ENCODE measurements around the gene ATP10D. TPM values are rescaled to one million over a fixed set of nuclear protein-coding genes. Genes with fewer than 3 reads are reported as not detected.

Gene ATP10D
- total RNA-seq, 2 experiments from 2014 or later = 11.7 to 20.2 TPM

DNA sequence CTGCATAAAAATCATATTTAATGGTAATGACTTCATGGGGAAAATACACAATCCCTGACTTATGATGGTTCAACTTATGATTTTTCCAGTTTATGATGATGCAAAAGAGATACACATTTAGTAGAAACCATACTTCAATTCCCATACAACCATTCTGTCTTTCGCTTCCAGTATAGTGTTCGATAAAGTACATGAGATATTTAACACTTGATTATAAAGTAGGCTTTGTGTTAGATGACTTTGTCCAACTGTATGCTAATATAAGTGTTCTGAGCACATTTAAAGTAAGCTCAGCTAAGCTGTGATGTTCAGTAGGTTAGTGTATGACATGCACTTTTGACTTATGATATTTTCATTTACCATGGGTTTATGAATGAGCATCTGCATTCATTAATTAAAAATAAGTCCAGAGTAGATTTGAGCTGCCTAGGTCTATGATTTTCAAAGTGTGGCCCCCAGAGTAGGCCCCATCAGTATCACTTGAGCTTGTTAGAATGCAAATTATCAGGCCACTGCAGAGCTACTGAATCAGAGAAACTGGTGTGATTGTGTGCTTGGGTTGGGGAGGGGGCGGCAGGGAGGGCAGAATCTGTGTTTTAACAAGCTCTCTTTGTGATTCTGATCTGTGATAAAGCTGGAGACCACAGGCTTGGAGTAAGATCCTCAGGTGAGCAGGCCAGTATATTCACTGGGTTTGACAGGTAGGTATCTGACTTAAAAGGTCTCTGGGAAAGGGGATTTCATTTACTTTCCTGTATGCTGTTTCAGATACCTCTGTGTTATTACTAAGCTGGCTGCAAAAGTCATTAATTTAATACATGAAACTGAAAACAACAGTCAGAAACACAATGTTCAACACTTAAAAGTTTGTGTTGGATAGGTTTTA, 8.4 kb downstream of the ATP10D start:
- H3K9me3 ChIP-seq (ENCODE audit: low read length) = peaks cover 7% of the 10 kb centered on the region; the same call in 1 of the 2 replicates
- H2AFZ ChIP-seq (ENCODE audit: low read length) = no peak overlapping the region
- no peaks in the 10 kb centered on the region; the same call in 1 of the 2 replicates for H3K36me3 ChIP-seq (ENCODE audit: insufficient read depth, low read length)
- H3K27ac ChIP-seq (ENCODE audit: low read depth, low read length, poor library complexity, severe bottlenecking) = no peak overlapping the region
- H3K79me2 ChIP-seq (ENCODE audit: insufficient read depth, low read depth, low read length) = no peaks in the 10 kb centered on the region
- POLR2A ChIA-PET = interaction anchor here (0.5 to 4.3 kb wide), 10 partner anchors 10 to 552 kb away, joined by 3 to 40 read pairs (median 3); partner anchors contain the start of genes ATP10D and COMMD8
- intact Hi-C loops (cut with micrococcal nuclease; ENCODE audit: unreplicated experiment) = no loop called here
- CTCF ChIA-PET (ENCODE audit: unreplicated experiment) = interaction anchor here (0.6 kb wide), 1 partner anchor 79 kb away, joined by 3 read pairs; no protein-coding TSS in a partner anchor
- H3K4me3 ChIP-seq (ENCODE audit: low read depth, low read length, poor library complexity, severe bottlenecking) = no peak overlapping the region
- no peaks in the 10 kb centered on the region for H4K20me1 ChIP-seq (ENCODE audit: insufficient read depth, low read length)
- no peaks in the 10 kb centered on the region for H3K9me2 ChIP-seq (ENCODE audit: insufficient read depth, low read length)
- TF ChIP-seq EZH2phosphoT487 (IDR thresholded peaks at IDR 0.05; ENCODE audit: borderline replicate concordance, low read depth, low read length) = no peak
- TF ChIP-seq, protein P1, sequence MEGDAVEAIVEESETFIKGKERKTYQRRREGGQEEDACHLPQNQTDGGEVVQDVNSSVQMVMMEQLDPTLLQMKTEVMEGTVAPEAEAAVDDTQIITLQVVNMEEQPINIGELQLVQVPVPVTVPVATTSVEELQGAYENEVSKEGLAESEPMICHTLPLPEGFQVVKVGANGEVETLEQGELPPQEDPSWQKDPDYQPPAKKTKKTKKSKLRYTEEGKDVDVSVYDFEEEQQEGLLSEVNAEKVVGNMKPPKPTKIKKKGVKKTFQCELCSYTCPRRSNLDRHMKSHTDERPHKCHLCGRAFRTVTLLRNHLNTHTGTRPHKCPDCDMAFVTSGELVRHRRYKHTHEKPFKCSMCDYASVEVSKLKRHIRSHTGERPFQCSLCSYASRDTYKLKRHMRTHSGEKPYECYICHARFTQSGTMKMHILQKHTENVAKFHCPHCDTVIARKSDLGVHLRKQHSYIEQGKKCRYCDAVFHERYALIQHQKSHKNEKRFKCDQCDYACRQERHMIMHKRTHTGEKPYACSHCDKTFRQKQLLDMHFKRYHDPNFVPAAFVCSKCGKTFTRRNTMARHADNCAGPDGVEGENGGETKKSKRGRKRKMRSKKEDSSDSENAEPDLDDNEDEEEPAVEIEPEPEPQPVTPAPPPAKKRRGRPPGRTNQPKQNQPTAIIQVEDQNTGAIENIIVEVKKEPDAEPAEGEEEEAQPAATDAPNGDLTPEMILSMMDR (conservative IDR thresholded peaks at IDR 0.05; ENCODE audit: low read length) = no peak
- H3K4me1 ChIP-seq (ENCODE audit: insufficient read depth, low read length, poor library complexity, severe bottlenecking) = peaks cover 8% of the 10 kb centered on the region
- BruUV-seq (replicated peaks) = no TSS peak
- H3K4me2 ChIP-seq (ENCODE audit: low read length) = peak overlapping the region; percentile 9; the same call in 1 of the 2 replicates
- no peak for DNase-seq (ENCODE audit: low spot score)

DNA sequence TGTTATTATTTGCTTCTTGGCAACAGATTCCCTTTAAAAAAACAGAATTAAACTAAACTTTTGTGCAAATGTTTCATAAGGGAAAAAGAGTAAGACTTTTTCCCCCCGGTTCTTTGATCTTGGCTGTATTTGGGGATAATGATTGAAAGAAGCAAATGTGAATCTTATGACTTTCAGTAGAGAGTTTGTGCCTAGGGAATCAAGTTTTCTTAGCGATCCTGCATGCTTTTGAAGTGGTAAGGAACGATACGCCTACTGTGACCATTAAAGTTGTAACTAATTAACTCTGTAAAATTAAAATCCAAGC, 9.0 kb downstream of the ATP10D start:
- ChIA-PET POLR2A (interaction anchor here (0.5 to 4.3 kb wide), 5 partner anchors 10 to 387 kb away, joined by 3 to 40 read pairs (median 4); partner anchors contain the start of gene ATP10D), CTCF (ENCODE audit: unreplicated experiment) (no interaction called here)
- Histone ChIP-seq H3K4me2 (ENCODE audit: low read length) (no peak overlapping the region), H3K79me2 (ENCODE audit: insufficient read depth, low read depth, low read length) (no peaks in the 10 kb centered on the region), H3K36me3 (ENCODE audit: insufficient read depth, low read length) (no peaks in the 10 kb centered on the region), H3K4me1 (ENCODE audit: insufficient read depth, low read length, poor library complexity, severe bottlenecking) (peaks cover 12% of the 10 kb centered on the region), H3K9me3 (ENCODE audit: low read length) (peaks cover 2% of the 10 kb centered on the region; the same call in 1 of the 2 replicates), H2AFZ (ENCODE audit: low read length) (no peak overlapping the region), H3K27ac (ENCODE audit: low read depth, low read length, poor library complexity, severe bottlenecking) (no peak overlapping the region), H3K4me3 (ENCODE audit: low read depth, low read length, poor library complexity, severe bottlenecking) (no peak overlapping the region), H4K20me1 (ENCODE audit: insufficient read depth, low read length) (no peaks in the 10 kb centered on the region), H3K9me2 (ENCODE audit: insufficient read depth, low read length) (no peaks in the 10 kb centered on the region)
- TF ChIP-seq EZH2phosphoT487 (IDR thresholded peaks at IDR 0.05; ENCODE audit: borderline replicate concordance, low read depth, low read length) = no peak
- TF ChIP-seq, protein P1 (conservative IDR thresholded peaks at IDR 0.05; ENCODE audit: low read length) = no peak
- BruUV-seq (replicated peaks) = no TSS peak
- intact Hi-C loops (cut with micrococcal nuclease; ENCODE audit: unreplicated experiment) = no loop called here
- no peak for DNase-seq (ENCODE audit: low spot score)

DNA sequence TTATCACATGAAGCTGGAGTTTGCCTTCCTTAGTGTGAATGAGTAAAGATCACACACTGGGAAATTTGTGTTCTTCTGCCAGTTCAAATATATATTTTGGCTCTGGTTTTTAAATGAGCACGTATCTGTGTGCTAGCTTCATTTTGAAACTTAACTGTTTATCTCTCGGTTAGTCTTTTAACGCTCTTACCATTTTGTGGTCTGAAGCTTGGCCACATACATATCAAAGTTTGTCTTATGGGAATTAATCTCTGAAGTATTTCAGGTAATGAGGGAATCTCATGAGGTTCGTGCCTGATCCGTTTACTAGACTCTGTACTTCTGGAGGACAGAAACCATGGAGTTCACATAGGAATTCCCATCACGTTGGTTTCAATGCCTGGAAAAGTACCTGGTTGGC, 13.8 kb downstream of the ATP10D start:
- POLR2A ChIA-PET = interaction anchor here (1.1 to 6.6 kb wide), 5 partner anchors 9 to 36 kb away, joined by 3 to 66 read pairs (median 6); partner anchors contain the start of genes ATP10D and COMMD8

More for the DNA sequence above, 13.8 kb downstream of the ATP10D start:
- Histone ChIP-seq H3K36me3 (ENCODE audit: insufficient read depth, low read length) (no peaks in the 10 kb centered on the region), H3K9me3 (ENCODE audit: low read length) (no peaks in the 10 kb centered on the region), H3K4me3 (ENCODE audit: low read depth, low read length, poor library complexity, severe bottlenecking) (no peak overlapping the region), H4K20me1 (ENCODE audit: insufficient read depth, low read length) (no peaks in the 10 kb centered on the region), H2AFZ (ENCODE audit: low read length) (no peak overlapping the region), H3K27ac (ENCODE audit: low read depth, low read length, poor library complexity, severe bottlenecking) (no peak overlapping the region), H3K4me2 (ENCODE audit: low read length) (peak overlapping the region; percentile 48), H3K79me2 (ENCODE audit: insufficient read depth, low read depth, low read length) (no peaks in the 10 kb centered on the region), H3K9me2 (ENCODE audit: insufficient read depth, low read length) (no peaks in the 10 kb centered on the region), H3K4me1 (ENCODE audit: insufficient read depth, low read length, poor library complexity, severe bottlenecking) (peaks cover 22% of the 10 kb centered on the region)
- DNase-seq (ENCODE audit: low spot score) = no peak
- BruUV-seq (replicated peaks) = no TSS peak
- intact Hi-C loops (cut with micrococcal nuclease; ENCODE audit: unreplicated experiment) = no loop called here
- TF ChIP-seq, protein P1 (conservative IDR thresholded peaks at IDR 0.05; ENCODE audit: low read length) = no peak
- no peak for TF ChIP-seq EZH2phosphoT487 (IDR thresholded peaks at IDR 0.05; ENCODE audit: borderline replicate concordance, low read depth, low read length)
- CTCF ChIA-PET (ENCODE audit: unreplicated experiment) = no interaction called here
